C4-2B (cell line): ENCODE data around the gene EMC1.

Experiments
- ZFX ChIP-seq: fragments of 450-650 bp; IDR thresholded peaks from 2 replicates; pipeline ENCODE4 v1.6.1; 2017
- TF ChIP-seq, protein P1 (sequence below): fragments of 450-650 bp; conservative IDR thresholded peaks from 2 replicates; pipeline ENCODE4 v1.5.1; 2017; ENCODE audit warnings: mild to moderate bottlenecking

DNA sequence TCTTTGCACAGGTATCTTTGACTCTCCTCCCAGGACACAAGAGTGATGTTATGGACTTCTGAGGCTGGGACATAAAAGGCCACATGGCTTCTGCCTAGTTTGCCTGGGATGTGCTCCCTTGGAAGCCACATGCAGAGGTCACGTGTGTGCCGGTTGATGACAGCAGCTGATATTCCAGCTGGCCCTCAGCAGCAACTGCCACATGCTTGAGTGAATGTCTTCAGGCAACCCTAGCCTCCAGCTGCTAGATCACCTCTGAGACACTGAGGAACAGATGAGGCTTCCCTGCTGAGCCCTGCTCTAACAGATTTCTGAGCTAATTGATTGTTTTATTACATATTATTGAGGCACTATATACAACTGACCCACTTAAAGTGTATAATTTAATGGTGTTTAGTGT, 48.9 kb upstream of the EMC1 start:
- TF ChIP-seq, protein P1, sequence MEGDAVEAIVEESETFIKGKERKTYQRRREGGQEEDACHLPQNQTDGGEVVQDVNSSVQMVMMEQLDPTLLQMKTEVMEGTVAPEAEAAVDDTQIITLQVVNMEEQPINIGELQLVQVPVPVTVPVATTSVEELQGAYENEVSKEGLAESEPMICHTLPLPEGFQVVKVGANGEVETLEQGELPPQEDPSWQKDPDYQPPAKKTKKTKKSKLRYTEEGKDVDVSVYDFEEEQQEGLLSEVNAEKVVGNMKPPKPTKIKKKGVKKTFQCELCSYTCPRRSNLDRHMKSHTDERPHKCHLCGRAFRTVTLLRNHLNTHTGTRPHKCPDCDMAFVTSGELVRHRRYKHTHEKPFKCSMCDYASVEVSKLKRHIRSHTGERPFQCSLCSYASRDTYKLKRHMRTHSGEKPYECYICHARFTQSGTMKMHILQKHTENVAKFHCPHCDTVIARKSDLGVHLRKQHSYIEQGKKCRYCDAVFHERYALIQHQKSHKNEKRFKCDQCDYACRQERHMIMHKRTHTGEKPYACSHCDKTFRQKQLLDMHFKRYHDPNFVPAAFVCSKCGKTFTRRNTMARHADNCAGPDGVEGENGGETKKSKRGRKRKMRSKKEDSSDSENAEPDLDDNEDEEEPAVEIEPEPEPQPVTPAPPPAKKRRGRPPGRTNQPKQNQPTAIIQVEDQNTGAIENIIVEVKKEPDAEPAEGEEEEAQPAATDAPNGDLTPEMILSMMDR: no peak
- TF ChIP-seq ZFX: no peak
